NCI-H345 treated with DMSO at 0.1 percent for 48 hours (cell line): ENCODE measurements around the gene LENEP.

Experiments used
- DNase-seq: peaks from one replicate; lab custom pipeline; 2025; ENCODE audit not compliant: unreplicated experiment; lab: John Stamatoyannopoulos, UW

Gene LENEP

GRCh38 chr1:154998201-154998780, 4.9 kb downstream of the LENEP start:
- no peak for DNase-seq

DNA sequence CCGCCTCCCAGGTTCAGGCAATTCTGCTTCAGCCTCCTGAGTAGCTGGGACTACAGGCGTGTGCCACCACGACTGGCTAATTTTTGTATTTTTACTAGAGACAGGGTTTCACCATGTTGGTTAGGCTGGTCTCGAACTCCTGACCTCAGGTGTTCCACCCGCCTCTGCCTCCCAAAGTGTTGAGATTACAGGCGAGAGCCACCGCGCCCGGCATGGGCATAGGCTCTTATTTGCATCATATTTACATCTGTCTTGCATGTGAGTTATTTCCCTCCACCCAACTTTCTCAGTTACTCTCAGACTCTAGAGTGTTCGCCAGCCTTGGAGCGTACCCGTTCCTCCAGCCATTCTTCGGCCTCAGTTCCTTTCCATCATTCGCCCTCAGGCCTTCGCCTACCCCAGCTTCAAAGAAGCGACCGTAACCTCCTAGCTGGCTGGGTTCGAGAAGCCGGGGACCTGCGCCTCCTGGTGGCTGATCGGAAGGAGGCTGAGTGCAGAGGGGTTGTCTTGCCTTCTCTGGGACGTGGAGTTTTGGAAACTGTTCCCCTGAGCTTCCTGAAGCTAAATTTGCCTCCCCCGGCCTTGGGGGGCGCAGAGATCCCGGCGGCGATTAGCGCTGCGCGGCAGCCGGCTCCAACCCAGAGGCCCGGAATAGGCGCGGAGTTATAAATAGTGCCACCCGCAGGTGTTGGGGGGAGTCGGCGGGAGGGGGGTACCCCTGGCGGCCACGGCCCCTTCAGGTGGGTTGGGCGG, 5.6 kb downstream of the LENEP start:
- peak; percentile 84 for DNase-seq

DNA sequence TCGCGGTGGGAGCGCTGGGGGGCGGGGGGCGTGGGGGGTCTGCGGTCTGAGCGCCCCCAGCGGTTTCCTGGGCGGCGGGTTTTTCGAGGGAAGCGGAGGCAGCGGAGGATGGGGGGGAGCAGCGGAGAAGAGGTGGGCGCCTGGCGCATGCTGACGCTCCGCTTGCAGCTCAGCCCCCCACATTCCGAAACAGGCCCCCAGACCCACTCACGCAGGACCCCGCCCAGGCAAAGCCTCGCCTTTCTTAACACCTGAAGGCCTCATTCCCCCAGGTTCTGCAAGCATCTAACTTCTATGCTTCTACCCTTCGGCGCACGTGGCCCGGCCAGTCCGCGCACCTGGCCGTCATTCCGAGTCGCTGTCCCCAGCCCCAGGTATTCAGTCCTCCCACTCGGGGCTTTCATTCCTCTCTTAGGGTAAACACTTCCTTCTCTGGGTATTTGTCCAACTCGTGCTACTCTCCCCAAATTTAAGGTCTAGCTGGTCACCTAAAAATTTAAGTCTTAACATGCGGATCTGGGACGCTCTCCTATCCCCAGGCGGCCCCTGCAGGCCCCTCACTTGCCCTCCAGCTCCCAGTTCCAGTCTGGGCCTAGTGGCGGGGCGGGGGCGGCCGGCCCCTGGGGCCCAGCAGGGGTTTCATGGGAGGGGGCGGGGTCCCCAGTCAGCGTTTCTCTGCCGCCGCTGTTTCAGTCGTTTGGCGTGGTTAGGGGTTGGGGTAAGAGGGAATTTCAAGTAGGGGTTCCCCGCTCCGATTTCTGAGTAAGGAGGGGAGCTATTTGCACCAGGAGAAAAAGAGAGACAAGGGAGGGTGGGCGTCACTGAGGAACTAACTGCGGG, 6.4 kb downstream of the LENEP start:
- peak; percentile 77 for DNase-seq

DNA sequence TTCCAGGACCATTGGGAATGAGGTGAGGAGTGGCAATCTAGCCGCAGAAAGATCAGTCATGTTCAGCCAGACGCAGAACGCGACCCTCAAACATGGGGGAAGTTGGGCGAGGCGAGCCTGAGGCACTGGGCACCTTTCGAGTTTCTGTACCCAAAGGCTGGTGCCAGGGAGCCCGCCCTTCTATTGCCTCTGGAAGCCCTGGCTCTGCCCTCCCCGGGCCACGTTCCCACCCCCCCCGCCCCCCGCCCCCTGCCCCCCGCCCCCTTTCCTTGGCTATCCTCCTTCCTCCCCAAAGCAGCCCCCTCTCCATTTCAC, 7.0 kb downstream of the LENEP start:
- DNase-seq, result no peak

DNA sequence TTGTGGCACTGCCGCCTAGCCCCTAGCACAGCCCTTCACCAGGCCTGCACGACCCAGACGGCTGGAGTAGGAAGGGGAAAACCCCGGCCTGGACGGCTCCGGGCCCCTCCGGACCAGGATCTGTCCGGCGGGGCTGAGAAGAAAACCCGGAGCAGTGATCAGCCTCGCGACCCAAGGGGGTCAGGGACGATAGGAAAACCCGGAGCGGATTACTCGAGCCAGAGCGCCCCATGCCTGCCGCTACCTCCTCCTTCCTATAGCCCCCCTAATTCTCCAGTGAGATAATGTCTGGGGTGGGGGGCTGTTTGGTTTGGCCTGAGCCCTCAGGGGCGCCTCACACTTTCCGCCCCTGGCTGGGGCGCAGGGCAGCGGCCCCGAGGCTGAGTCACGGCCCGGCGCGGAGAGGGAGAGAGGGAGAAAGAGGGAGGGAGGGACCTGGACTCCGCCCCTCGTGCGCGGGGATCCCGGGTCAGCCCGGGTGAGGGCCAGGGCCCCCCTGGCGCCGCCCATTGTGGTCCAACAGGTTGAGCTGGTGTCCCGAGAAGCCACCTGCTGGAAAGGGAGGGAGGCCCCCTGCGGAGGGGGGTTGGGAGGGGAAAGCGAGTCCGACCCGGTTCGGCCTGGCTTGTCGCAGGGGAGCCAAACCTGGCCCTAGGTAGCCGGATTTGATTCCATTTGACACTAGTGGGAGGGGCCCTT, 7.5 kb downstream of the LENEP start:
- DNase-seq, result peak; percentile 95

- peak; percentile 93 for DNase-seq
These were observed 8.0 kb downstream of the LENEP start for GRCh38 chr1:155001425-155001674.

GRCh38 chr1:155001675-155002463, 8.5 kb downstream of the LENEP start:
- peak; percentile 100 for DNase-seq

DNA sequence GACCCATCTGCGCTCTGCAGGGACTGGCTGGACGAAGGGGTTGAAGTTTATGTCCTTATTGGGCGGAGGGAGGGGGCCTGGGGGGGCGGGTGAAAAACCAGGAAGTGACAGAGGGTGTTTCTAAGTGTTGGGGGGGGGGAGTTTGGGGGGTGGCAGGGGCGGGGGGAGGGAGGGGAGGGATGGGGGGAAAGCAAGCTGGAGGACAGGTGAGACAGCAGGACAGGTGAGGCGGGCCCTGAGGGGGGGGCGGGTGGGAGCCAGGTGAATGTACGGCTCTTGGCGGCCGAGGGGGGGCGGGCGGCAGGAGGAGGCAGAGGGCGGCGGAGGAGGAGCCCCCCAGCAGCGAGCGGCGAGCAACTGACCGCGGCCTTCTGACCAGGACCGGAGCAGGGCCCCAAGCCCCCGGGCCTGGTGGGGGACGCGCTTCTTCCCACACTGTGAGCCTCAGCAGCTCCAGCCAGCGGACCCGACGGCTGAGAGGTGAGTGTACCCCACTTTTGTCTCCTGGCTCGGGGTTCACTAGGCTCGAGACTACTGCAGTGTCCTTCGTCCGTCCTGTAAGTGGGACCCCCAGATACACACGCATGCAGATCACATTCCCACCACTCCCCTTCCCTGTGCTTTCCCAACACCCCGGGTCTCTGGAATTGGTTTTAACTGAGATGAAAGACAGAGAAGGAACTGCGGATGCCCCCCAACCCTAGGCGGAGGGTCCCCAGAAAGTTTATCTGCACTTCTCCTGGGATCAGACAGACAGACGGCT, 9.3 kb downstream of the LENEP start, which contains the start of gene ZBTB7B:
Gene ZBTB7B (plus strand): TSS at position 339 of the 763 bp plus-strand sequence. CDS start 11,859 bp downstream, outside the sequence.
- DNase-seq, result no peak

DNA sequence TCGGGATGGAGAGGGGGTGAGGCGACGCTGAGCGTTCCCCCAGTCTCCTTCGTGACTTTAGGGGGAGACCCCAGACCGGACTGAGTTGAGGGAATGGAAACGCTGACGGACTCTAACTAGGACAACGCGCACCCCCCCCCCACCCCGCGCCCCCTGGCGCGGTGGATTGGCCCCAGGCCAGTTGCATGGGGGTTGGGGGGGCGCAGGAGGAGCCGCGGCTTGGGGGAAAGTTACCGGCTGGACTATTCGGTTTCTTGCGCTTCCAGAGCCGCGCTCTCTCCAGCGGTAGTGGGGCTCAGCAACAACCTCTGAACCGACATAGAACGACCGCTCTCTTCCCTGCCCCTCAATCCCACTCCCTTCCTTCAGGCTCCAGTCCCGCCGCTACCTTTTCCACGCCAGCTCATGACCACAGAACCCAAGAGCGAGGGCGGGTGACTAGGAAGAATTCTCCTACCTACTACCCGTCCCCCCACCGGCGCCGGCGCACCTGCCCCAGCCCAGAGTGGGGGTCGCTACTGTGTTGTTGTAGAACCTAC, 9.9 kb downstream of the LENEP start:
- no peak for DNase-seq

DNA sequence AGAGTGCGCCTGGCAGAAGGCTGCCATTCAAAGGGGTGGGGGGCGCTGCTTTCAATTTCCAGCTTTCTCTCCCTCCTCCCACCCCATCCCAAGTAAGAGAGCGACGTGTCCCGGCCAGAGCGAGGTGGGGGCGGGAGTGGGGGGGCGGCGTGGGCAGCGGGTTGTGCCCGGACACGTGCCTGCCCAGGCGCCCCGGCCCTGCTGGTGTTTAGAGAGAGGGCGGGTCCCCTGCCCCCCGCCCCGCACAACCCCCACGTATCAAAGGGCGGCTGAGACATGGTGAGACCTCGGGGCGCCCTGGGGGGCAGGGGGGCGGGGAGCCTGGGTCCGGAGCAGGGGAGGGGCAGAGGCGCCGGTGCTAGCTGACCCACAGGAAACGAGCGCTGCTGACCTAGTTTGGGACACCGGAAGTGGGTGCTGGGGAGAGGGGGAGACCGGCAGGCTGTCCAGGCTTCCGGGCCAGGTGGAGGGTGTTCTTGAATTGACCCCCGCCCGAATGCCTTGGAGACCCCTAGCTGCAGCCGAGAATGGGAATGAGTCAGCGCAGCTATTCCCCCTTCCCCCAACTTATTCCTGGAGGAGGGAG, 10.5 kb downstream of the LENEP start:
- no peak for DNase-seq

- DNase-seq, result no peak
These were observed 11.1 kb downstream of the LENEP start for GRCh38 chr1:155004352-155005075.

DNA sequence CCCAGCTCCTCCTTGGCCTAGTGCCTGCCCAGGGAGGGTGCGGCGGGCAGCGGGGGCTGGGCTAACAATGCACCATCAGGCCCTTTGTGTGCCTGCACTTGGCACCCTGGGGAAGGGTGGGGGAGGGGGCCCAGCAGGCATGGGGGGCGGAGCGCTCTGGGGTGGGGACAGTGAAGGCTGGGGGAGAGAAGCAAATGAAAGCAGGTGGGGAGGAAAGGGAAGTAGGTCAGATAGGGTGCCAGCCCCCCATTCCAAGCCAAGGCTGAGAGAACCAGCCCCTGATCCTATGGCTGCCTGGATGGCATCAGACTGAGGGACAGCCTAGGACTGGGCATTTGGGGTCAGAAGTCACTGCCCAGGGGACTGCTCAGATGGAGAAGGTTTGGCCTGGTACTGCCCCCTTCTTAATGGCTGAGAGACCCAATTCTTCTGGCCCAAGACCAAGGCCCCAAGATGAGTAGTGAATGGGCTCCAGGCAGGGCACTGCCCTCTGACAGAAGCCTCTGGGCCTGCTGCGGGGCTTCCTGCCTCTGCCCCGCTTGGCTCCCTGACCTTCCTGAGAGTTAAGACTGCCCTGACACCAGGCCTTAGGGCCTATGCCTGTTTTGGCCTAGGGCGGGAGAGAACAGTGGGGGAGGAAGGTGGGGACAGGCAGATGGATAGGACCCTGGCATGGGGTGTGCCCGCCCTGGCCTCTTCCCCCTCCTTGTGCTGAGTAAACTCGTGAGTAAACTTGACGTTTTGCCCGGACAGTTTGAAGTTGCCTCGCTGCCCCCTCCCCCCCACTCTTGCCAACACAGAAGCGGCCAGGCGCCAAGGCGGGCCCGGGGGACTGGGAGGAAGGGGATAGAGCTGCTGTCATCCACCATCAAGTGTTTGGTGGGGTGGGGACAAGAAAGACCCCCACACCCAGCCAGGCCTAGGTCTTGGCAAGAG, 12.0 kb downstream of the LENEP start:
- DNase-seq, result no peak

GRCh38 chr1:155006601-155007101, 13.3 kb downstream of the LENEP start:
- no peak for DNase-seq

- no peak for DNase-seq
These were observed 14.0 kb downstream of the LENEP start for GRCh38 chr1:155007251-155007828.

DNA sequence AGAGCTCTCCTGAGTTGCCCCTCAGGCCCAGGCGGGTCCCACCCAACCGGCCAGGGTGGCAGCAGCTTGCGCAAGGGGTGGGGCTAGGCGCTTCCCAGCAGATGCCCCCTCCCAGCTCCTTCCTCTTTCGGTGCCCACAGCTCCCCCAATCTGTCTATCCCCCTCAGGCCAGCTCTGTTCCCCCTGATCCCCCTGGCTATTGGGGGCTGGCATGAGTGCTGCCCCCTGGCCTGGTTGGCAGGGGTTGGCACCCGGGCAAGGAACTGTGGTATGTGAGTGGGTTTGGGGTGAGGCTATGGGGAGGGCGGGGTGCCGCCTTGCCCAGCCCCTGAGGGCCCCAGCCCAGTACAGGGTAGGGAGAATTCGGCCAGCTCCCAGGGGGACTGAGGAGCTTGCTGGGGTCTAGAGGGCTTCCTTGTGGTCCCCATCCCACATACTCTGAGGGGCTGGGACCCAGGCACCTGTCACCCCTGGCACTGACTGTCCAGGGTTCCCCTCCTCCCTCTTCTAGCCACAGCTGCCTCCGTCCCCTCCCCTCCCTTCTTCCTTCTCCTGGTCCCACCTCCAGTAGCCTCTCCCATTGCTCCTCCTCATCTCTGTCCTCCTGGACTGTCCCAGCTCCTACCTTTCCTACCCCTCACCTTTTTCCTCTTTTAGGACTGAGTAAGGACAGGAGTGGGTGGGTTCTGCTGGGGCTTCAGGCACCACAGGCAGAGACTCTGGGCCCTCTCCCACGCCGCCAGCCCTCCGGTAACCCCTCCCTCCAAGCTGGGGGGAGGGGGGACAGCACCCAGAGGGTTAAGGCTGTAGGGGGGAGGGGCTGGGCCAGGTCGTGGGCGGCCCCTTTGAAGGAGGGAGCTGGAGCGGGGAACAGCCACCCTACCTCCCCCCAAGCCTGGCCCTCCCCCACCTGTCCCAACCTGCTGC, 14.9 kb downstream of the LENEP start:
- no peak for DNase-seq

GRCh38 chr1:155009221-155009711, 15.9 kb downstream of the LENEP start:
- DNase-seq, result no peak
